Hematopoietic multipotent progenitor cell (in vitro differentiated cells): ENCODE measurements around the gene FRMD4A. TPM values are rescaled to one million over a fixed set of nuclear protein-coding genes. Genes with fewer than 3 reads are reported as not detected.
"Not testable (repeated sequence)": the region's sequence is repeated elsewhere in the genome, so short reads cannot be mapped to it uniquely, and the experiment has no call there.

Experiments
- DNase-seq, 3 donors: peaks; one replicate each; pipeline ENCODE4 v3.0.0-alpha.2; 2011 to 2015; ENCODE audit warnings: low read depth in 2 of 3, low spot score in 2 of 3
- total RNA-seq: library from RNA; depleted of rRNA; stranded (reverse); fragments of >200 nt; gene quantifications from one replicate; pipeline ENCODE4 v1.2.3, GENCODE V29; 2012

Gene FRMD4A
- total RNA-seq, 1 donor, result 0.54 TPM

DNA sequence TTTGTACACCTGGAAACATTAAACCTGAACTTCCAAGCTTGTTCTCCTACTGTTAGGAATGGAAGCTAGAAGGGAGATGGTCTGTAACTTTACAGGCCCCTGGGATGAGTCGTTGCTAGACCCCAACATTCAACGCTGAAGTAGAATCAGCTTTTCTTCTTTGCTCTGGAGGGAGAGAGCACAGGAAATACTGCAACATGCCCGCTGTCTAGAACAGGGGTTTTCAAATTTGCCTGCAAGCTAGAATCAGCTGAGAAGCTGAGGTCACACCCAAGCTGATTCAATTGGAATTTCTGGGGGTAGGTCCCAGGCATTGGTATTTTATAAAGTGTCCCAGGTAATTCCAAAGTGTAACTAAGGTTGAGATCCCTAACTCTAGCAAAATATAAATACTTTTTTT lies 524.3 kb downstream of the FRMD4A start:
- DNase-seq, result no peak

DNA sequence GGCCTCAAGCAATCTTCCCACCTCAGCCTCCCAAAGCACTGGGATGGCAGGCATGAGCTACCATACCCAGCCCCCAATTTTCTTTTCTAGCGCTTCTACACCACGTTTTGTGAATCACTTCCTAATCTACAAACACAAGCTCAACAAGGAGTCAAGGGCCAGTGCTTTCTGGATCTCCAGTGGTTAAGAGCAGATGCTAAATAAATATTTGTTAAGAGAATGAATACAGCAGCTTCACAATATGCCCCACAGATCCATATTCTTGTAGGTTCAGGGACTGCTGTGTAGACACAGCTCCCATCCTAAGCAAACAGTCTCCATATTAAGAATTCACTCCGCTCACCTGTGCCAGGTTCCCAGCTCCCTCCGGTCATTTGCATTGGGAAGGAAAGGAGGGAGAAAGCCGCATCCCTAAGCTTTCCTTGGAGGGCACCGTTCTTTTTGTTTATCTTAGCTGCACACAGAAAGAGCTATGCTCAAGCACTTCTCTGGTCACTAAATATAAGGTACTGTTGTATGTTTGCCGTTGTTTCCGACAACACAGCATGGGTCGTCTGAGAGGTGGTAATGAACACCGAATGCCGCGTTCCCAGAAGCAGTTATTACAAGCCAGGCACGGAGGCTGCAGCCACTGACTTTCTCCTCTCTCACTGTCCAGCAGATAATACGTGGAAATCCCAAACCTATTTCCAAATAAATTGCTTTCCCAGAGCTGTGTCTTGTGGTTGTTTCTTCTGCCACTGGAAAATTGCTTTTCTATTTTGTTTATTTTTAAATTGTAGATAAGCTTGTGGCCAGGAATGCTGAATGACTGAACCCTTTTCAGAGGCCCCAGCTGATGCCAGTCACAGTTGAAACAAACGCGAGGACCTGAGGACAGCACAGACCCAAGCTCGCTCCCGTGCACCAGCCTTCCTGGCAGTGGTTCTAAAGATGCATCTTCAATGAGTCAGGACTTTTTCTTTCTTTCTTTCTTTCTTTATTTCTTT lies 526.9 kb downstream of the FRMD4A start:
- no peak for DNase-seq

DNA sequence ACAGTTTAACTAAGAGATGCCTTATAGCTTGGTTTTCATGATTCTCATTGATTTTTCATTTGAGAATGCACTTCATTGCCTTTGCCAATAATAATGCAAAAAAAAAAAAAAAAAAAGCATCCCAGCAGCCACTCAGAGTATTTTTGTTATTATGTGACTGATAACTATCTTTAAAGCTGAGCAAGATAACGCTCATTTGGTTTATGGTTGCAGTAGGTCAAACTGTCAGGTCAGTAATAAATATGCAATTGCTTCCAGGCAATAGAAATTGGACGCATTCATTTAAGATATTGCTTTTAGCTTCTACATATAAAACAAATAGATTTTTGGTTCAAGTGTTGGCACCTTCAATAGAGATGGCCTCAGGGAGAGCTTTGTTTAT lies 528.8 kb downstream of the FRMD4A start:
- no peak for DNase-seq

GRCh38 chr10:13801156-13801906 lies 529.4 kb downstream of the FRMD4A start:
- DNase-seq, result no peak

DNA sequence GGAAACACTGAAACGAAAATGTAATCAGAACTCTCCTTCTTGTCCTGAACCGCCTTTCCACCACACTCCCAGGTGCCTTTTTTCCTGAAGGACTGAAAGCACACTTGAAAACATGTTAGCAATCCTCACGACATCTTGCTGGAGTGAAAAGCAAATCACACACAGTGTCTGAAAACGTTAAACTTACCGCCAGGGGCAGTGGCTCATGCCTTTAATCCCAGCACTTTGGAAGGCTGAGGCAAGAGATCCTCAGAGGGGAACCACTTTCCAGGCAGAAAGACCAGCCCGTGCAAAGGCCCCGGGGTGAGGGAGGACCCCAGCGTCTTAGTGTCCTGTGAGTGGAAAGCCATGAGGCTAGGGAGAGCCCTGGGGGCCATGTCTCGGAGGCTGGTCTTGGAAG lies 533.6 kb downstream of the FRMD4A start:
- DNase-seq, result no peak

DNA sequence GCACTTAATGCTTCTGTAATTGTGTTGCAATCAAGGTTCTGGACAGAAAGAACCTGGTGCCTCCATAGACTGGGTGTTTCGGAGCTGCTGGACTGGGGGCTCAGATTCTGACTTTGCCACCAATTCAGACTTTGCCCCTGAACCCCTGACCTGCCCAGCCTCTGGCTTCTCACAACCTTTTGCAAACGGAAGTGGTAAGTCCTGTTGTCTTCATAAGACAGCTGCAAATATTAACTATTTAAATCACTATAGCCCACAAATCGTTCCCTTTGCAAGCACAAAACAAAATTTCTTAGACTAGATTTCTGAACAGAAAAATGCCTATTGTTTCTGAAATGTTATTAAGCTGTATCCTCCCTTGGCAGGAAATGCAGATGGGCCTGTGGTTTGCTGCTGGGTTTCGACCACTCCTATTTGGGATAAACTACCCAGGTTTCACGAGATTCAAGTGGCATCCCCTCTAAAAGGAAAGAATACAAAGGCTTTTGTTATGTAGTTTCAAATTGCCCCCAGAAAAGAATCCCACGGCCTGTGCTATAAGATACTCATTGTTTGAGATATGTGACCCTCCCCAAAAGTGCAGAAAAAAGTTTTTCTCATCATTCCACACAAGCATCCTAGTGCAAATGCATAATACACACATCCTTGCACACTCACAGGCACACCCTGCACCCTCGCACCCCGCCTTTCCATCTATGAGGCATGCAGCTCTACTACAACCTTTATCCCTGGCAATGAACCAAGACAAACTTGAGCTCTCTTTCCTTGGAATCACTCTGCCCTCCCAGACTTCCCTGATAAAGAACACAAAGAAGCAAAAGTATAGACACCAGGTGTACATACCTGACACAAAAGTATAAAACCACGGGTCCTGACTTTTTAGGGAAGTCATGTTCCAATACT lies 534.8 kb downstream of the FRMD4A start:
- DNase-seq, result no peak

GRCh38 chr10:13794992-13795612 lies 535.6 kb downstream of the FRMD4A start:
- no peak for DNase-seq

- DNase-seq, result no peak
Observed at GRCh38 chr10:13792006-13792405, 538.7 kb downstream of the FRMD4A start.

- no peak for DNase-seq
Observed at GRCh38 chr10:13791483-13791882, 539.2 kb downstream of the FRMD4A start.

DNA sequence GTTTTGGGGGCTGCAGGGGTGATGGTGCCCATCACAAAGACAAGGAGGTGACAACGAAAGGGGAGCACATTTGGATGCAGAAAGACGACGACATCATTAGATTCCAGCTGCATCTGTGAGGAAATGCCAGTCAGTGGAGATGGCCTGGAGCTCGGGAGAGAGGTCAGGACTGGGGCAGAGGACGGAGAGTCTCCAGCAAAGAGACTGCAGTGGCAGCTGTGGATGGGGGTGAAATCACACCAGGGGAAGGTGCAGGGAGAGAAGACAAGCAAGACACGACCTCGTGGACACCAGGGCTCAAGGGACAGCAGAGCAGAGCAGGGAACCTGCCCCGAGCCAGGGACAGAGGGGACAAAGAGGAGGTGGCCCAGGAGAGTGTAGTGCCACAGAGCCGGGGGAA lies 540.5 kb downstream of the FRMD4A start:
- no peak for DNase-seq

DNA sequence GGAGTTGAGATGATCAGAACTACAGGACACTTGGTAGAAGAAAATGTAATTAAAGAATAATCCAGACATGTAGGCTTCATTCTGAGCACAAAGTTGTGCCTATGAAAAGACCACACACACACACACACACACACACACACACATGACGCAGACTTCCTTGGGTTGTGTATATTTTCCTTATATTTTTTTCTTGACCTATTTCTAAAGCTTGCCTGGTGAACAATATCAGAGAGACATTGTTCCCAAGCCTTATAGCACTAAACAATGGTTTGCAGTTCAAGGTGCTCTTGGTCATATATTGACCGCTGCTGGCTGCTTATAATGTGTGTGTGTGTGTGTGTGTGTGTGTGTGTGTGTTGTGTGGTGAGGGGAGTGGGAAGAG lies 541.3 kb downstream of the FRMD4A start:
- no peak for DNase-seq

DNA sequence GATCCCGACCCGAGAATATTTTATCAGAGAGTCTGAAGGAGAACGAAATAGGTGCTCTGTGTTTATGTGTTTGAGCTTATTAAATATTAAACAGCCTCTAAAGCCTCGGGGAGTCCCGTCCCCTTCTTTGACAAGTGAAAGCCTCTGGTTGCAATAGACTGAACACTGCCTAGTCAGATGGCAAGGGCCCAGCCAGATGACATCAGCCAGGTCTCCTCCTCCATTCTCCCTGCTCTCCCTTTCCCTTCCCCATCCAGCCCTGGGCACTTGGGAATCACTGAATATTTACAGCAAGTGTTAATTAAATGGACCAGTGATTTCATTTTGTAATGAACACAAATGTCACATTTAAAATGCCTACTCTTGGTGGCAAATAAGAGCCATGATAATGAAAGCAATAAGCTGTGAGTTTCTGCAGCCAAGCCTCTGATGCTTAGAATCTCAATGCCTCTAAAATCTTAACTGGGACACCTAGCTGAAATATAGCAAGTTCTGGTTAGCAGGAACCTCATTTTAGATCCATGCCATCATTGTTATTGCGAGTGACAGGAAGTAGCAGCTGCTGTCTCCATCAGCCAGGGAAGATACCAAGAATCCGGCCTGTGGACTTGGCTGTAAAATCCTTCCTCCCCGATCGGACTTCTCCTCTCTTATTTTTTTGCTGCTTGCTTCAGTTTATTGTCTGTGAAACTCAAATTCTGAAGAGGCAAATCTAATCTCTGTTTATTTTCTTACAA lies 541.8 kb downstream of the FRMD4A start:
- no peak for DNase-seq

- DNase-seq, result no peak
Observed at GRCh38 chr10:13788320-13788600, 542.5 kb downstream of the FRMD4A start.

DNA sequence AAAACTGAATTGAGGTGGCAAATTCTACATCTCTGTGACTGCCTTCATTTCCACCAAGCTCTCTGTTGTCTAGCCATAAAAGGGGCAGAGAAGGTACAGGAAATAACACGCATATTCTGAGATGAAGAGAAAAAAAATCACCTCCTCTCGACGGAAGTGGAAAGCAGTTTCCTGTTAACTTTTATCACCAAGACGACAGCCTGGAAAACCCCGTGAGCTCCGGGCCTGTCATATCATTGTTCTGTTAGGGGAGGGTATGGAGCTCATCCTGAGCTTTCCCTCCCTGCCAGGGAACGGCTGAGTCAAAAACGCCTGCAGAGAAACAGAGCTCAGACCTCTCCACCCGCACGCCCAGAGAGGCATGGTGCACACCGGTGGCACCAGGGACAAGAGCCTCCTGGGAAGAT lies 543.7 kb downstream of the FRMD4A start:
- peak; percentile 69 to 84 (median 79) for DNase-seq

DNA sequence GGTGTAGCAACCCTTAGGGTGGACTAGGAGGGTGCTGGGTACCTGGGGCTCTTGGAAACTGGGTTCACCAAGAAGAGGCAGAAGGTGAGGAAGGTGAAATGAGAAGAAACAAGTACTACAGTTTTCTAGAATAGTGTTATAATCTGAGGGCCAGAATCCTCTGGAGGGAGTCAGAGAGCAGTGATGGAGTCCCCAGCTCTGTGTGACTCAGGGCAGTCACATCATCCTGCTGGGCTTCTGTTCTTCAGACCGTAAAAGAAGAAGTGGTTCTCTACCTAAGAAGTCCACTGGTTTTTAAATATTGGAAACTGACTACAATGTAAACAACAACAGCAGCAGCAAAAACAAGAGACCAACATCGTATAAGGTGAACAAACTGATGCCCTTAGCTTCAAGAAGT lies 546.7 kb downstream of the FRMD4A start:
- peak in 1 of 3 donors; percentile 63 for DNase-seq

DNA sequence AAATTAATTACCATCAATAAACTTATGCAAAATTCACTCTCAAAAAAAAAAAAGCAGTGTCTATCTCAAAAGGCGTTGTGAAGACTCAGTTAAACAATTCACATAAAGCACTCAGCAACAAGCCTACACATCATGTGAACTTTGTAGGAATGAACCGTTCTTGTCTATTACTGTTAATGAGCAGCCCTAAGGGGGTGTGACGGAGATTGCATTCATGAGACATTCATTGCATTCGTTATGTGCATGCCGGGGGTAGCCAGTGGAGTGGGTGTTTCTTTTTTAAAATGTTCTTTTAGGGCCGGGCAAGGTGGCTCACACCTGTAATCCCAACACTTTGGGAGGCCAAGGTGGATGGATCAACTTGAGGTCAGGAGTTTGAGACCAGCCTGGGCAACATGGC lies 551.0 kb downstream of the FRMD4A start:
- no peak for DNase-seq

GRCh38 chr10:13778693-13778960 lies 552.1 kb downstream of the FRMD4A start:
- not testable (repeated sequence) for DNase-seq

- peak in 1 of 3 donors; percentile 28 for DNase-seq
Observed at GRCh38 chr10:13776861-13777311, 553.8 kb downstream of the FRMD4A start.

DNA sequence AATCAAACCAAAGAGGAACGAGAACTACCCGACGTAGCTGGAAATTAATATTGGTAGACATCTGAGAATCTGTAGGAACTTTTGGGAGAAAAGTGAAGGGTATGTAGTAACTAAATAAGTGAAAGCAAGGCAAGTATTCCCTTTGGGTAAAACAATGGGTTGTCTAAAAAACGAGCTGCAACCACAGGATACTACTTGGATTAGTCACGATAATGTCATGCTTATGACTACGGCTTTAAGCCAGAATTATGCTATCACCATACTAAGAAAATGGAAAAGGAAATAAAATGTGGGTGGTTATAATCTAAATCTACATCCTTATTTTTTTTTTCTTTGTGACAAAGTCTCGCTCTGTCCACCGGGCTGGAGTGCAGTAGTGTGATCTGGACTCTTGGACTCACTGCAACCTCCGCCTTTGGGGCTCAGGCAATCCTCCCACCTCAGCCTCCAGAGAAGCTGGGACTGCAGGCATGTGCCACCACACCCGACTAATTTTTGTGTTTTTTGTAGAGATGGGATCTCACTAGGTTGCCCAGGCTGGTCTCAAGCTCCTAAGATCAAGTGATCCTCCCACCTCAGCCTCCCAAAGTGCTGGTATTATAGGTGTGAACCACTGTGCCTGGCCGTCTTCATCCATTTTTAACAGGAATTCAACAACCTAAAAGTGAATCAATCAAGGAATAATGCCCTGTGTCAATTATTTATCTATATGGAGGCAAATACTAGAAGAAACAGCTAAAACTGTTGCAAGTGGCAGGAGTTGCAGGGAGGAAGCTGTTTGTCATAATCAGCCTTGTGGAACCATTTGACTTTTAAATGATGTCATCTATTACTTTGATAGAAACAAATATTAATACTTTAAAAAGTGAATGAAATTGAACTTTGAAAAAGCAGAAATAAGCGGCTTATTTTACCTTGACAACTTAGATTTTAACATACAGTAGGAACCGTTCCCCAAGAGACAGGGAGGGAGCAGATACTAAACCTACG lies 554.6 kb downstream of the FRMD4A start:
- no peak for DNase-seq
